ENCODE results near the gene HSPH1.
A peak's percentile ranks its signal among the peaks of the same experiment; 100 is the strongest.

HSPH1 gene

DNA sequence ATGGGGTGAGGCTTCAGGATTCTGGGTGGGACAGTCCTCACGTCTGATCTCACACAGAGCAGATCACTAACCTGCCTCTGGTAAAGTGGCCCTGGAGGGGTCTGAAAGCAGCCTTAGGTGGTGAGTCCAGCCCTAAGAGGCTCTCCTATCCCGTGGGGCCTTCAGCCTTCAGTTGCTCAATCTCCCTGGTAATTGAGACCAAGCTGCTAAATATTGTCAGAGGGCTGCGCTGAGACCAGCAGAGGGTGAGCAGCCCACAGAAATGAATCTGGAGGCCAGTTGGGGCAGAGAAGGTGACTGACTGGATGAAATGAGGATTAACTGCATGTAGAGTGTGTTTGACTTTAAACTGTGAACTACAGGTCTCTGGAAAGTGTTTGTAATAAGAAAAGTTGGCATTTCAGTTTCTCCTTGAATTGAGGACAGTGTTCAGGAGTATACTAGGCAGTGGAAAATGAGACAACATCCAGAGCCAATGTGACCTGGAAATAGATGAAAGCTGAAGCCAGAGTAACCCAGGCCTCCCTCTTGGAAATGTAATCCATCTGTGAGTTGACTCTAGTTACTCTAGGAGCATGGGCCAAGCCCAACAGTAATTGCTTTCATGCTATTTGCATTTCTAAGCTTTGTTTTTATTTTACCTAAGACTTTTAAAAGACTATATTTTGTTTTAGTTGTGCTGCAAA, 14.3 kb upstream of the HSPH1 start:
- DNase-seq, result no peak

DNA sequence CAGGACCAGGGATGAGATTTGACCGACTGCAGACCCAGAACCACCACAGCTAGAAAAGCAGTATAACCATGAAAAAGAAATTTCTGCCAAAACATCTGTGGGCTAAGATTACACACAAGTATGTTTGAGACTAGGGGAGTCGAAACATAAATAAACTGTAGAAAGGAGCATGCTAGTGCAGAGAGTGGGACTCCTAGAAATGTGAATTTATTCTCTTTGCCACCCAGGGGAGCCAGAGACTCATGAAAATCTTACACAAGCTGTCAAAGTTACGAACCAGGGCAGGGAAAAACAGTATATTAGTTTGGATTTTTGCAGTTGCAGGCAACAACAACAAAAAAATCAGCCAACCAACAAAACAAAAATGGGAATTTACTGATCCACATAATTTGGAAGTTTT, 12.3 kb upstream of the HSPH1 start:
- DNase-seq, result no peak

DNA sequence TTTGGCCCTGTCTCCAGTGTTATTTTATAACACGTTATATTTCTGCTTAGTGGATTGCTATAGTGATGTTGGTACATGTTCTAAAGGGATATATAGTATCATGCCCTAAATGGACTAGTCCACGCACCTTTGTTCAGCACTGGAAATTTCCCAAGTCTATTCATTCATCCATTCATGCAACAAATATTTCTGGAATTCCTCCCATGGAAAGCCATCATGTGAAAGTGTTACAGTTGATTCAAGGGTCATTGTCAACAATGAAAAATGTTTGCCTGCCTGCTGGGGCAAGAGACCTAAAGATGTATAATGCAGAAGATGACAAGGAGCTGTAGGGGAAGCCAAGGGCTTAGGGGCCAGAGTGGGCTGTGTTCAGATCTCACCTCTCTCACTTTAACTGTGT, 10.8 kb upstream of the HSPH1 start:
- no peak for DNase-seq

DNA sequence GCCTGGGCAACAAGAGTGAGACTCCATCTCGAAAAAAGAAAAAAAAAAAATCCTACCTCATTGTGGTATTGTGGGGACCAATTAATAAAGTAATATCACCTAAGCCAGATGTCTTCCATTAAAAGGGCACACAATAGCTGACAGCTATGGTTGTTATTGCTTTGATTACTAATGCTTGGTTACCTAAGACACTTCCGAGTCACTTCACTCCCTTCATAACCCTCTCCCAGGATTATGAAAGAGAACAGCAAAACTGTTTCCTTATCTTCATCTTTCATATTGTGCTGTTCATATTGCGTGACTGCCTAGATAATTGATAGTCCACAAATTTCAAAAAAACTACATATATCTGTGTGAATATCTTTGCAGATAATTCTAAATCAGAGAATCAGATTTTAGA, 10.3 kb upstream of the HSPH1 start:
- no peak for DNase-seq

DNA sequence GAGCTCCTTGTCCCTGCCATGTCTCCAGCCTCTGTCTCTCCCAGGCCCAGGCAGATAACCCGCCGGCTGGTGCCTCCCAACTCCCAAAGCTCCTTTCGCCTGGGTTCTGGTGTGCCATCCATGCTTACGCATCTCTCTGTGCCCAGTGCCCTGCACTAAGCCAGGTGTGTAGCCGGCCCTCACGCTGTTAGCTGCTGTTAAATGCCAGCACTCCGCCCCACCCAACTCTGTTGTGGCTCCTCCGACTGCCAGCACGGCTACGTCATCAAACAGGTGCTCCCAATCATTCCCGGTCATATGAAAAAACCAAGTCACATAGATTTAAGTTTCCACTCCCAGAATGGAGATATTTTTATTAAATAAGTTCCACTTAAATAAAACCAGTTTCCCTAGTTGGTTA, 7.0 kb upstream of the HSPH1 start:
- DNase-seq, result no peak

DNA sequence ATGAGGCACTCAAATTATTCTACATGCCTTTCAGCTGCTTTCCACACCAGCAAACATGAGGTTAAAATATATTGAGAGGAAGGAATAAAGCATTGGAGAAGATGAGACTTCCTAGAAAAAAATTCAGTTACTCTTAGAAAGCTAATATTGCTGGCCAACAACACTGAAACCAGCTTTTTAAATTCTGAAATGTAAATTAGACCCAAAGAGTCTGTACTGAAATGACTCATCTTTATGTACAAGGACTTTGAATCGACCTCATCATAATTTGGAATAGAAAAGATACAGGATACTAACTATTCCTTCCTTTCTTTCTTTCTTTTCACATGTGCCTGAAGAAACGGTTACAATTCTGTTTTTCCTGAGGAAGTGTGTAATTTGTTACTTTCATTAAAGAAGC, 6.5 kb upstream of the HSPH1 start:
- DNase-seq, result no peak

DNA sequence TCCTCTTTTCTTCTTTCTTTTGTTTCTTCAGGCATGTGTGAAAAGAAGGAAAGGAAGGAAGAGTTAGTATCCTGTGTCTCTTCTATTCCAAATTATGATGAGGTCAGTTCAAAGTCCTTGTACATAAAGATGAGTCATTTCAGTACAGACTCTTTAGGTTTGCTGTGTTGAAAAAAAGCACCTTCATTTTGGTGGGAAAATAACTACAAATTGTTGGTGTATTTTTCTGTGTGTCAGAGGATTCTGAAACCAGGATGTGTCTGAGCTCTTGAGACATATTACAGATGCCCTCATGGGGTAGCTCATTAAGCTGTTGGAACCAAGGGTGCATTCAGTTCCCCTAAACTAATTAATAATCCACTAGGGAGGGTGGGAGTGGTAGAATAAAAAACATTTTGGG, 5.8 kb upstream of the HSPH1 start:
- no peak for DNase-seq

DNA sequence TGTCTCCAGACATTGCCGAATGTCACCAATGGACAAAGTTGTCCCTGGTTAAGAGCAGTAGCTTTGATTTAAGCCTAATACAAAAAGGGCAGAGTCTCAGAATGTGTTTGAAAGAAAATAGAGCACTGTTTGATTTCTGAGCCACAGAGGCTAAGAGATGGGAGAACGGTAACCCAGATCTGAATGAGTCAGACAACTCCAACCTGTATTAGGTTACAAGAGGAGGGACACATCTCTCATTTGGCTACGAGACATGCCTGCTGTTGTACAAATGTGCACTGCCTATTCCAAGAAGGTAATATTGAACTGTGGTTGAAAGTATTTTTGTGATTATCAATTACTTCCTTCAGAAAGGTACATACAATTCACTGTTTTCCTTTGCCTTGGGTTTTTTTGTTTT, 4.9 kb upstream of the HSPH1 start:
- no peak for DNase-seq

DNA sequence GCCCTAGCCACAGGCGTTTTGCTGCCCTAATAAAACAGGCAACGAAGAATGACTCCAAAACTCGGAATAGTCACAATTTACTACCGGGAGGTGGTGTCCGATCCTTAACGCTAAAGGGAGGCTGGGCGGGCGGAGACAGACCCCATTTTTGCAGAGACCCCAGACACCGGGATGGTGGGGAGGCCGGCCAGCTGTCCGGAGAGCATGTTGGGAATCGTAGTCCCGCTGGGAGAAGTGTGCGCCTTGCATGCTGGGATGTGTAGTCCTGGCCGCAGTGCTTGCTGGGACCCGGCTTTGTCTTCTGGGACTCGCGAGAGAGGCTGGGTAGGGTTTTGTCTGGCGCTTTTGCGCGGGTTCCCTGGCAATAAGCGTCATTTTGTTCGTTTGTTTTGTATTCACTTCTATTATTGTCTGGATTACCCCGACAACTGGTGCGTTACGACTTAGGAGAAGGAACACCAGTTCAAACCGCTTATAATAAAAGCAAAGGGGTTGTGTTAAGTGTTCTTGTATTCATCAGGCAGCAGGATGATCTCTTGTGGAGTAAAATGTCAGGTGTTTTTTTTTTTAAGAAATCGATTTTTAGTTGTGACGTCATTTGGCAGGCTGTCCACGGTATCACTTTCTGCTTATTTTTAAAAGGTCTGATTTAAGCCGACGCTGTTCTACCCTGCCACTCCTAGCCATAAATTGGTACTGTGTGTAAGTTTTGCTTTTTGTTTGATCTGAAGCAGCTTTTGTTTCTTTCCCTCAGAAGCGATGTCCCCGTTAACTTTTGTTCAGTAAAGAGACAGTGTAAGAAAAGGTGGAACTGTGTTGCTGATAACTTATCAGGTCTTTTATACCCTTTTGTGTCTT, 676 bp upstream of the HSPH1 start:
- peak; percentile 89 for DNase-seq

DNA sequence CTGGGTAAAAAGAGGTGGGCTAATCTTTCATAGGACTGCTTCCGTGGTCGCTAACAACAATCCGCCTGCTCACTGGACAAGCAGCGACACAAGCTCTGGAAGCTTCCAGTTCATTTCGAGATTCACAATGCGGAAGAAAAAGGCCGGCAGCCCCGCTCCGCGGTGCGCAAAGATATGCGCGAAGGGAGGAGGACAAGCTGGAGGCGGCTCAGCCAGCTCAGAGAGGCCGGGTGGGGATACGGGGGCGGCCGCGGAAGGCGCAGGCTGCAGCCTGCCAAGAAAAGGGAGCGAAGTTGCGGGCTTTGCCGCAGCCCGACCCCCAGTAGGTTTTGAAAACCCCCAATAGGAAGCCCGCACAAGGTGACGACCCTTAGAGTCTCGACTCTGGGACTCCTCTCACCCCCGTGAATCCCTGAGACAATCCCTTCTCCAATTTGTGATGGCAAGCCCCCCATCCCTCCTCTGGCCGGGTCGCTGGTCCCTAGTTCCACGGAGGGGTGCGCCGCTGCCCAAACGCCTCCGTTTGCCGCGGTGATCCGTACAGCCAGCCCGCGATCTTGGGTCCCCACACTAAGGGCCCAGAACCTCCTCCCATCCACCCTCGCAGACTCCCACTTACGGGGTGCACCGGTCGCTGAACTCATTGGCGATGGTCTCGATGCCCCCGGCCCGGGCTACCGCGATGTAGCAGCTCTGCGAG, 697 bp downstream of the HSPH1 start:
- DNase-seq, result no peak

DNA sequence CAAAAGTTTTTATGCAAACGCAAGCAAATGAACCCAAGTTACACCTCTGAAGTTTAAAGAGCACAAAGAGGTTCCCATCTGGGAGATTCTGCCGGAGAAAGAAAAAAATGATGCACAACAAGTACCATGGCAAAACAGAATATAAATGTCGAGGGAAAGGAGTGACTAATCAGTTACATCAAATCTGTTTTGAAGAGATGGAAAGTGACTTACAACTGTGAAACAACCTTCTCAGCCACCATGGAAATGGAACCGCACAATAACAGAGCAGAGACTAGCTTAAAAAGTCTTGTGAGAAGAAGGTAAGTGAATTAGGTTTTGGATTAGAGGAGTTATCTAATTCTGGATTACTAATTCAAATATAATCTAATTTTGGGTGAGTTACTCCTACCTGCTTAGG, 2.4 kb downstream of the HSPH1 start:
- no peak for DNase-seq

DNA sequence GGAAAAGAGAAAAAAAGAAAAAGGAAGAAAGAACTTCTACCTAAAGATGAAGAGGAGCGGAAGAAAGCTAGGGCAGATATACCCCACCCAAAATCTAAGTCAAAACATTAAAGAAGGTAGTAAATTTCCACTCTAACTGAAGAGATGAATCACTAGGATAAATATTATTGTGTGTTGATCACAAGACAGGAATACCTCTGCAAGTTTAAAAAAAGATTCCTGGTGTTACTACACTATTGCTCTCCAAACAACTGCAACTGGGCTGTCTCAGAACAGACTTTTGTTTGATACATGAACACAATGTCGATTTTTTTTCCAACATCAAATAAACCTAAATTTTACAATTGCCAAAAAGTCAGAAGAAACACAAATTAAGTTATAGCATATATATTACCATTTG, 6.8 kb downstream of the HSPH1 start:
- no peak for DNase-seq

DNA sequence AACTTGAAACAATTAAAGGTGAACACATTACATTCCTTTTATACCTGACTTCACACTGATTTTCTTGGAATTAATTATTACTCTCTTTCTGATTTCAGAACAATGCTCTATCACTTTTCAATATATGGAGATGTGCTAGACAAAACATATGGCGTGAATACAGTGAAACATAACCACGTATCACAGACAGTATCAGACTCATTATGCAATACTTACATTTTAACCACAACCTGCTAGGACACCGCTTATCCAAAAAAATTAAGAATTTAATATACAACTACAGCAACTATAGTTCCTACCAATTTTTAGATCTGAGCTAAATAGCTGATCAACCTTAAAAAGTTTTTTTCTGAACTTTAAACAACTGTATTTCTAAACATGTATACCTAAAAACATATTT, 9.9 kb downstream of the HSPH1 start:
- no peak for DNase-seq

DNA sequence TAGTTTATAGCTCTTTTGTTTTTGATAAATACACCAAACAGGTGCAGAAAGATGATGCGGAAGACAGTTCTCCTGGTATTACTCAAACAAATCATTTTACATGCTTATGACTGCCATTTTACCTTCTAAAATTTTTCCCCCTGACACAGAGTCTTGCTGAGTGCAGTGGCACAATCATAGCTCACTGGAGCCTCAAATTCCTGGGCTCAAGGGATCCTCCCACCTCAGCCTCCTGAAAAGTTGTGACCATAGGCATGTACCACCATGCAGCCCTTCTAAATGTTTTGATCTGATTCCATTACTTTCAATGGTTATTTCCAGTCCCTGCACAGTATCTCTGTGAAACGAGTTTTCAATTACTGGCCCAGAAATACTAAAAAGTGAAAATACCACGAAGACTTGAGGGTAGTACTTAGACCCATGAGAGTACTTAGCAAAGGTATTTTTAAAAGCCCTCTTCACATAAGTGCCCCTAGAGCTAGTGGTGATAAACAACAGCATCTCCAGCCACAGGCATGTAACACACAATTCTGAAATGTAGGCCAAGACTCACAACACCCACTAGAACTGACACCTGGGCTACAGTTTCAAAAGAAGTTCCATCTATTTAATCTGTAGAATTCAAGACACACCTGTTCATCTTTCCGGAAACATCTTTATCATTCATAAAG, 11.3 kb downstream of the HSPH1 start:
- DNase-seq, result no peak

DNA sequence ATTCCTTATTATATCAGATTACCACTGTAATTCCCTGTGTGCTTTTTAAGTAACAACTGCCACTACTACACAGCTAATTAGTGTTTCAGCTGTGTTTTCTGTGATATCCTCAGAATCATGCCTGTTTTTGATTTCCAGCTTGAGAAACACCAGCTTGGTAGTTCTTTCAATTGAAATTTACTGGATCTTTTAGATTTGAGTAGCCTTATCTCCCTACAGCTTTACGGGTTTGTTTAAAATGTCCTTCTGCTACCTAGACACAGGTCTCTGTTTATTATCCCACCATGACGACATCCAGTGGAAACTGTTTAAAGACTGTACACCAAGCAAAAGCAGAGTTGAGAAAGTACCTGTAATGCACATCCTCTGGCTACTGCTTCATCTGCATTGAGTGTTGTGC, 12.1 kb downstream of the HSPH1 start:
- DNase-seq, result no peak

DNA sequence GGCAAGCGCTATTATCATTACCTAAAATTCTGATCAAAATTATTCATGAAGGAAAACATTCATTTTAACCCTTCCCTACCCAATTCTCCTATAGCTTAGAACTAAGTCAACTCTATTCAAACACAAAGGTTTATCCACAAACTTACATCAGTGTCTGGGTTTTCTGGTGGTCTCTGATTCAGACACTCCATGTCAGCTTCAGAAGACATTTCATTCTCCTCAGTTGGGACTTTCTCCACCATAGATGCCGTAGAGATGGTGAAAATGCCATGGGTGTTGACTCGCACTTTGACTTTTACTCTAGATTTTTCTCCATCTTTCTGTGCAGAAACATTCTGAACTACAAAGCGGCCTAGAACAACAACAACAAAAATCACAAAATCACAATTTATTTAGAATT, 16.3 kb downstream of the HSPH1 start:
- DNase-seq, result no peak

DNA sequence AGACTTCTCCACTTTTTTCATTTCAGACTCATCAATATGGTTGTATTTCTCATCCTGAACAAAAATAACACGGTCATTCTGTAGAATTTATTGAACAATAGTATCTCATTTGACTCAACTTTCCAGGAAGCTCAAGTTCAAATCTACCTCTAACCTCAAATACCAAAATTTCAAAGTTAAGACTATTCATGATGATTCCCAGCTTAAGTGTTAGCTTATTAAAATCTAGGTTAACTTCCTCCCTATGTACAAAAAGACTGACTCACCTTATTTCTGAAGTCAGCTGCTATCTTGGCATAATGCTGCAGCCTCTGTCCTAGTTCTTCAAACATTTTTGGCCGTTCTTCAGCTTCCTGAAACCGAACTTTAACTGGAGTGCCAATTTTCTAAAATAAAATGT, 23.2 kb downstream of the HSPH1 start:
- no peak for DNase-seq

DNA sequence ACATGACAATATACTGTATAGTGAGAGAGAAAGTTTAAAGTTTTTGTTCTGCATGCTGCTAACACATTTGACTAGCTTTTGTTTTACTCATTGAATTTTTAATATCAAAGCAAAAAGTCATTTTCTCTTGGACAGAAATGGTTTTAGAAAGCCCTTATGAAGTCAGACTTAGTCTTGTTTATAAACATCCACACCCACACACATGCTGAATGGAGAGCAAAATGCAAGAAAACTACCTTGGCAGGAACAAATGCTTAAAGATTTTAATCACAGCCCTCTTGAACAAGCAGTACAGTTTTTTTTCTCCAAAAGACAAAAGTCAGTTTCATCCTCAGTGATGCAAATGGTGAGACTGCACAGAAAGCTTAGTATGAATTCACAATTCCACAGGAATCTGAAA, 25.0 kb downstream of the HSPH1 start:
- no peak for DNase-seq

DNA sequence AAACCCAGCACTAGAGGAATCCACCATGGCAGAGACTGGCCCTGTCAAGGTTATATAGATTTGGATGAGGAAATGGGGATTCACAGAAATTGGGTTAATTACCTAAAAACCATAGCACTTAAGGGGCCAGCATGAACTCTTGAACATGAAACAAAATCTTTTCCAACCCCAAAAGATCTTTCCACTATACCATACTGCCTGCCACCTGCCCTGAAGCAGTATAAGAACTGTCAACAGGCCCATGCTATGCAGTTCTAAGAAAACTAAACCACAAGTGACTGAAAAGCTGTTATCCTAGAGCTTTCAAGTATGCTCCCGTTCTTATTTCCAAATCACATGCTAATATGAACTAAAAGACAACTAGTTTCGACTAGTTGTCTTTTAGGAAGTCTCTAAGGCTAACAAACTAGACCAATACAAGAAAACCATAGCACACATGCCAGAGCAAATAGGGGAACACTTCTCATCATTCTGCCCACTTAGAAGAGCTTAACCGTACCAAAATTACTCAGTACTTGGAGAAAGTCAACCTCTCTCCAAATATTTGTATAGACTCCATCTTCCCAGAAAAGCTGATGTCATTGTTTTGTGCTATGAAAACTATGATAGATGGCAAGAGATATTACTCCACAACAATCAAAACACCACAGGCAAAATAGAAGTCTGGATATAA, 27.5 kb downstream of the HSPH1 start:
- DNase-seq, result no peak

DNA sequence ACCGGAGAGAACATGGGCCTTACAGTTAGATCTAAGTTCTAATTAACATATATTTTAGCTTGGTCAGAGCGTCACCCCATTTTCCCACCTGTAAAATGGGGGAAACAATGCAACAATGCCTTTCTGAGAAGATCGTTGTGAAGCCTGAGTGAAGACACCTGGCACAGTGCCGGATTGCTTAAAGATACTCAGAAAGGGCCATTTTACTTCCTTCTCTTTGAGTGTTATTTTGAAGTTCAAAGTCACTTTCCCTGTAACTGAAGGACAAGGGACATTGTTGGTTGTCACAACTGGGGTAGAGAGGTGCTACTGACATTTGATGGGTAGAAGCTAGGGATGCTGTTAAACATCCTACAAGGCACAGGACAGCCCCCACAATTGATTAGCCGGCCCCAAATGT, 28.1 kb downstream of the HSPH1 start:
- DNase-seq, result no peak

DNA sequence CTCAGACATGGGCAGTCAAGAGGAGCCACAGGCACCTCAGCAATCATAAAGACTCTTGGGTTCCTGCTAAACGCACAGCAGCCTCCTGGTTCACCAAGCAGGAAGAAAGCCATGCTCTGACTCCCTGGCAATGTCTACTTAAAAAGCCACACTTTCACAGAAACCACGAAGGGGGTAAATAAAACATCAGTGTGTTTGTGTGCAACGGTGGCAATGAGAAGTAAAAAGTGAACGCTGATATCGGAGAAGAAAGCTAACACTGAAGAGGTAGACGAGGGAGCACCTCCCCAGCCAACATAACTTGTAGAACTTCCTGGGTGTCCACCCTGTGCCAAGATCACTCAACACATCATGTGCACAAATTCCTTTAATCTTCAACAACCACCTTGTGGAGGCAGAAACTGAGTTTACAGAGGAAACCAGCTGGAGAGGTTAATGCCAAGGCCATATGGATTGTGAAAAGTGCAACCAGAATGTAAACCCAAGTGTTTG, 30.2 kb downstream of the HSPH1 start:
- no peak for DNase-seq

DNA sequence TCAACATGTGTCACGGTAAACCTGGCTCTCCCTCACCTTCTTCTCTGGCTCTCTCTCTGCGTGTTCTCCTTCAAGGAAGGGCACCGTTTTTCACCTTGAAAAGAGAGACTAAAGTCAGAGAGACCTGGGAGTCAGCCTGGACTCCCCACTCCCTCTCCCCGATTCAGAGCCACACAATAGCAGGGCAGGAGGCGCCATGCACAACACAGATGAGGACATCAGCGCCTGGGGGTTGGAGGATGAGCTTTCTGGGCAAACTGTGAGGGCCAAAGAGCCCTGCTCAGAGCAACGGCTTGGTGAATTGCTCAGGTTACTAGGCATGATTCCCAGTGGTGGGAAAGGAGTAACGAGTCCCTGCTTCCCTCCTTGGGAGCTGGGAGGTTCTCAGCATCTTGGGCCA, 32.3 kb downstream of the HSPH1 start:
- DNase-seq, result no peak

DNA sequence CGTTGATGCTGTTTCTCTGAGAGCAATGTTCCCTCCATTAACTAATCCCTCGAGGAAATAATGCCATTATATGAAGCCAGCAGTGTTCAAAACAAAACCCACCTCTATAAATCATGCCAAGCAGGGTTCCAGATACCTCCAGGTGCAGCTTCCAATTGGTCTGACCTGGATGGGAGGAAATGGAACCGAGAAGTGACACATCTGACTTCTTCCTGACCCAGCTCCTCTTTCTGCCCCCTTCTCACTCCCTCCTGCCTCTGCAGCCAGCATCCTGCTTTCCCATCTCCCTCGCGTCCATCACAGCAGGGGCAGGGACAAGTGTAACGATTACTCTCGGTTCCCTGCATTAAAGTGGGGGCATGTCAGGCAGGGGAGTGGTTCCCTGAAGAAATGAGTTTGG, 37.5 kb downstream of the HSPH1 start:
- no peak for DNase-seq
